Activated T-cell treated with anti-CD3 and anti-CD28 coated beads, Interleukin-2, amount 50 U/mL, for 1 hour (primary cell): ENCODE data around the gene CABP2.
A peak's percentile ranks its signal among the peaks of the same experiment; 100 is the strongest.

Source experiments
- DNase-seq: peaks from one replicate; pipeline ENCODE4 v3.0.0-alpha.2; 2020

CABP2 gene

GRCh38 chr11:67538823-67539505, 15.7 kb upstream of the CABP2 start:
- DNase-seq: no peak

DNA sequence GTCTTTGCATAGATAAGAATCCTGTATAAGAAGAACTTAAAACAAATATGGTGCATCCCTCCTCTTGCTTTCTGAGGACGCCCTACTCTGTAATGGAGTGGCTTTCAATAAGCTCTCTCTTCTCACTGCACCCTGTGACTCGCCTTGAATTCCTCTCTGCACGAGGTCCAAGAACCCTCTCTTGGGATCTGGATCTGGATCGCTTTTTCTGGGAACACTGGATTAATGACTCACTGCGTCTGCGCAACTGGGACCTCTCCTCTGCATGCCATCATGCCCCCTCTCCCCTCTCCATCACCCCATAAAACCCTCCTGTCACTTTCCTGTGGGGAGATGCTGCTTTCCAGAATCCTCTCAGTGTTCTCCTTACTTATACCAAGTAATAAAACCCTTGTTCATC, 15.1 kb upstream of the CABP2 start:
- DNase-seq: no peak

DNA sequence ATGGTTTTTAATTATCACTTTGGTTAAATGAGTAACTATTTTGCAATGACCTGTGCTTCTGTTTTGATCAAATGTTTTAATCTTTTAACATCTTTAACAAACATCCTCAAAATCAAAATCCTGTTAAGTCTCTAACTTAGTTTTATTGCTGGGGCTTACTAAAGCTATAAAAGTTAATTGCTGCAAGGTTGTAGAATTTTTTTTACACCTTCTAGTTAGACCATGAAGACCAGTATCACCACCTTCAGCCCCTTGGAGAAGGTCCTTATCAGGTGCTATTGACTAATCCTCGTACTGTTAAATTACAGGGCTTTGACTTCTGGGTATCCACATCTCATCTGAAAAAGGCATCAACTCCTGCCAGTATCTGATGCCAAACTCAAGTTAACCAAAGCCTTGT, 12.3 kb upstream of the CABP2 start:
- no peak for DNase-seq

- DNase-seq: no peak
Observed at GRCh38 chr11:67534070-67534679, 10.9 kb upstream of the CABP2 start.

- no peak for DNase-seq
Observed at GRCh38 chr11:67532889-67533288, 9.6 kb upstream of the CABP2 start.

DNA sequence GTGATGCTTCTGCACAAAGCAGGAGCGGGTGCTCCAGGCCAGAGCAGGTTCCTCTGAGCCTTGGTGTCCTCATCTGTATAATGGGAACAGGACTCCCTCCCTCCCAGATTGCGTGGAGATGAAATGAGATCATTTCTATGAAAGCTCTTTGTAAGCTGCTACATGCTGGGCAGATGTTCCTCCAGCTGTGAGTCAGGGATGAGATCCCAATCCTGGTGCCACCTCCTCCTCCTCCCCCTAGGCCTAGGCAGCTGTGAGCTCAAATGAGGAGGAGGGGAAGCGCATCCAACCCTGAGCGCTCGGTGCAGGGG, 7.0 kb upstream of the CABP2 start:
- DNase-seq: no peak

- no peak for DNase-seq
Observed at GRCh38 chr11:67528376-67528775, 5.1 kb upstream of the CABP2 start.

GRCh38 chr11:67525275-67525976, 2.2 kb upstream of the CABP2 start:
- no peak for DNase-seq

DNA sequence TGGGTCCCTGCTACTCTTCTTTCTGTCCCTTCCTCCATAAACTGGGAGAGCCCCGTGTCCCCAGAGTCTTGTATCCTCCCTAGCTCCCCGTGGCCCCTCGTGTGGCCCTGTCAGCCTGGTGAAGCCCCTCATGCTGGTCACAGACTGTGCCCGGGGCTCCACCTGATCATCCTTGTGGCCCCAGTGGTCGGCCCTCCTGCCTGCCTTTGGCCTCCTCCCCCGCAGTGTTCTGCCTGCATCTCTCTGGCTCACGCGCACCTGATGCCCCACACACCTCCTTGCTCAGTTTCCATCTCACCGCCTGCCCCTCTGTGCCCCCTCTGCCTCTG, 1.2 kb upstream of the CABP2 start:
- DNase-seq: no peak

GRCh38 chr11:67523556-67524479, 572 bp upstream of the CABP2 start:
- DNase-seq: no peak

DNA sequence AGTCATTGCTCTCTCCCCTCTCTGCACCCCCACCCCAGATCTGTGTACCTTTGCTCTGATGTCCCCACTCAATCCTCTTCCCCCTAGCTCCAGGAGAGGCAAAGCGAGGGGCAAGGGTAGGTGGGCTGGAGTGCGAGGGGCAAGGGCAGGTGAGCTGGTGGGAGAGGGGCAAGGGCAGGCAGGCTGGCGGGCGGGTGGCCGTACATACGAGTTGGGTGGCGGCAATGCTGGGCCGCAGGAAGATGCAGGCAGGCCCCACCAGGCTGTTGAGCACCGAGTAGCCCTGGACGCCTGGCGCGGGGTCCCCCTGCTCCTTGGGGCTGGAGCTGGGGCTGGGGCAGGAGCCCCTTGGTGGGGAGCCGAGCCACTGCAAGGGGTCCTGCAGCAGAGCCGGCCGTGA, 908 bp downstream of the CABP2 start:
- DNase-seq: no peak

- DNase-seq: no peak
Observed at GRCh38 chr11:67521924-67522323, 1.3 kb downstream of the CABP2 start.

DNA sequence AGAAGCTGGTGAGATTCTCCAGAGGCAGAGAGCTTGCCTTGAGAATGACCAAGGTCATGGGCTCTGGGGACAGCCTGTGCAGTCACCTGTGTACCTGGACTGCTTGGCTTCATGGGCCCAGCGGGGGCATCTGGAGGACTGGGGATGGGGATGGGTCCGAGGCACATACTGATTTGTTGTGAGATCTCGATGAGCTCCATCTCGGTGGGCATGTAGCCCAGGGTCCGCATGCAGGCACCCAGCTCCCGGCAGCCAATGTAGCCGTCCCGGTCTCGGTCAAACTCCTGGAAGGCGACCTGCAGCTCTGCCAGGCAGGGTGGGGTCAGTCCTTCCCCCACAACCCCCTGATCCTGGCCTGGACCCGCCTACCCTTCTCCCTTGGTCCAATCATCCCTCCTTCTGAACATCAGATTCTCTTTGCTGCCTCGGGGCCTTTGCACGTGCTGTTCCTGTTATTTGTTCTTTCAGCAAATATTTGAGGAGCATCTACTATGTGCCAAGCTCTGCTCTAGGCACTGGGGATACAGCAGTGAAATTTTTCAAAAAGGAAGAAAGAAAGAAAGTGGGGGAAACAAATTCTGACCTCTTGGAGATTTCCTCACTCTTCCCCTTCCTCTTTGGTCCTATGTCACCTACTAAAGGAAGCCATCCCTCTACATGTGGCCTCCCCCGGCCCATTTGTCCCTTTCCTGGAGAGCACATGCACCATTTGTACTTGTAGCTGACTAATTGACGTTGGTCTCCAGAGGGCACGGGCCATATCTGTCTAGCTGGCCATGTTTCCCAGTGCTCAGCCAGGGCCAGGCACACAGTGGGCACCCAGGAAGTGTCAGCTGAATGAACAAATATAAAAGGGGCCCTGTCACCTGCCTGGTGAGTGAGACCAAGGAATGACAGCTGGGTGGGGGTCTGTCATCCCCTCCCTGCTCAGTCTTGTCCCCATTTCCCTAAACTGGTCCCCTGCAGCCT, 2.1 kb downstream of the CABP2 start:
- no peak for DNase-seq

DNA sequence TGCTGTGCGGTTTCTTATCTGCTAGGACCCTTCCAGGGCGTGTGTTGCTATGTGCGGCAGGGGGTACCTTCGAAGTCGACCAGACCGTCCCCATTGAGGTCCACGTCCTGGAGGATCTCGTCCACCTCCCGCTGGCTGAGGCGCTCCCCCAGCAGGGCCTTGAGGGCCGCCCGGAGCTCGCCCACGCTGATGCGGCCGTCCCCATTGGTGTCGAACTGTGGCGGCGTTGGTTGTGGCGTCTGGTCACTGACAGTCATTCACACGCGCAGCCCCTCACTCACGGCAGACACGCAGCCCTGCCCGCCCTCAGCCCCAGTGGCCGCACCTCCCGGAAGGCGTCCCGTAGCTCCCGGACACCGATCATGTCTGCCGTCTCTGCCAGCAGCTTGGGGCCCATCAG, 3.5 kb downstream of the CABP2 start:
- no peak for DNase-seq

- DNase-seq: no peak
Observed at GRCh38 chr11:67517784-67518552, 5.3 kb downstream of the CABP2 start.

GRCh38 chr11:67516806-67517205, 6.4 kb downstream of the CABP2 start:
- no peak for DNase-seq

- no peak for DNase-seq
Observed at GRCh38 chr11:67514116-67514515, 9.1 kb downstream of the CABP2 start.

- DNase-seq: peak; percentile 8
Observed at GRCh38 chr11:67511558-67511957, 11.7 kb downstream of the CABP2 start.

- DNase-seq: no peak
Observed at GRCh38 chr11:67510023-67510345, 13.3 kb downstream of the CABP2 start.

GRCh38 chr11:67508486-67509121, 14.6 kb downstream of the CABP2 start:
- peak; percentile 98 for DNase-seq

GRCh38 chr11:67507864-67508485, 15.3 kb downstream of the CABP2 start, which contains the start of gene CDK2AP2:
CDK2AP2 (minus strand) TSS chr11:67508162; CDS start chr11:67508082, 80 bp downstream.
- DNase-seq: peak; percentile 94
